PFSK-1 (cell line): ENCODE results near the gene DNAH9.

Experiments
- FOXP2 ChIP-seq: optimal IDR thresholded peaks from 2 replicates; pipeline ENCODE3; 2011; ENCODE audit warnings: borderline replicate concordance, control low read depth, inconsistent platforms; ENCODE audit not compliant: insufficient read depth; ENCODE audit errors: extremely low read length, extremely low read depth
- POLR2AphosphoS5 ChIP-seq: IDR thresholded peaks from 2 replicates; pipeline ENCODE4 v1.6.1; 2012; ENCODE audit warnings: low read depth, mild to moderate bottlenecking, control low read depth, low read length, moderate library complexity
- SIN3A ChIP-seq: IDR thresholded peaks from 2 replicates; pipeline ENCODE4 v1.6.1; 2012; ENCODE audit warnings: mild to moderate bottlenecking, low read length, moderate library complexity, borderline replicate concordance; ENCODE audit not compliant: insufficient read depth
- TAF1 ChIP-seq: IDR thresholded peaks from 2 replicates; pipeline ENCODE4 v1.6.1; 2012; ENCODE audit warnings: low read length, control low read depth, borderline replicate concordance; ENCODE audit not compliant: insufficient read depth
- TF ChIP-seq, protein P1 (sequence below), 2 experiments: IDR thresholded peaks; 2 replicates each; pipeline versions ENCODE4 v1.6.1 to v1.8.0; 2011 to 2012; ENCODE audit warnings: low read depth in 2 of 2, low read length in 2 of 2, control low read depth in 1 of 2, inconsistent platforms in 1 of 2, mild to moderate bottlenecking in 1 of 2, moderate library complexity in 1 of 2; ENCODE audit not compliant: insufficient read depth in 1 of 2

Gene DNAH9

DNA sequence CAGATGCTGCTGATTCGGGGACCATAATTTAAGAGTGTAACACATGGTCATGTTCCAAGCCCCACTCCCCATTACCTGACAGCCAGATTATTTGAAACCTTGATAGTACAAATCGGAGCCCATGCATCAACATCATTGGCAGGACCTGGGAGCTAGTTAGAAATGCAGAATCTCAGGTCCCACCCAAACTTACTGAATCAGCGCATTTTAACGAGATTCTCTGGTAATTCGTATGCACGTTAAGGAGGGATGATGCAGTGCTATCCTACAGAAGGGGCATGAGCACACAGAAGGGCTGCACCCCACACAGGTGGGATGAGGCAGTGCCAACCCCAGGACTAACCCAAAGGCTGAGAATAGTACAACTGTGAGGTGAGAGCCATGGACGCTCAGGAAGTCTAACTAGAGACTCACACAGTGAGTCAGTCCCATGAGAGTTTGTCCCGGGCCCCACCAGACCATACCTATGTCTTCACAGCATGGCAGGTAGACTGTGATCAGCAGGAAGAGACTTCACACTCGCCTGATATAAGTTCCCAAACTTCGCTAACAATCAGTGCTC, 334.1 kb downstream of the DNAH9 start:
- TF ChIP-seq FOXP2 (no peak), TAF1 (no peak), SIN3A (no peak), POLR2AphosphoS5 (no peak)
- TF ChIP-seq, protein P1, sequence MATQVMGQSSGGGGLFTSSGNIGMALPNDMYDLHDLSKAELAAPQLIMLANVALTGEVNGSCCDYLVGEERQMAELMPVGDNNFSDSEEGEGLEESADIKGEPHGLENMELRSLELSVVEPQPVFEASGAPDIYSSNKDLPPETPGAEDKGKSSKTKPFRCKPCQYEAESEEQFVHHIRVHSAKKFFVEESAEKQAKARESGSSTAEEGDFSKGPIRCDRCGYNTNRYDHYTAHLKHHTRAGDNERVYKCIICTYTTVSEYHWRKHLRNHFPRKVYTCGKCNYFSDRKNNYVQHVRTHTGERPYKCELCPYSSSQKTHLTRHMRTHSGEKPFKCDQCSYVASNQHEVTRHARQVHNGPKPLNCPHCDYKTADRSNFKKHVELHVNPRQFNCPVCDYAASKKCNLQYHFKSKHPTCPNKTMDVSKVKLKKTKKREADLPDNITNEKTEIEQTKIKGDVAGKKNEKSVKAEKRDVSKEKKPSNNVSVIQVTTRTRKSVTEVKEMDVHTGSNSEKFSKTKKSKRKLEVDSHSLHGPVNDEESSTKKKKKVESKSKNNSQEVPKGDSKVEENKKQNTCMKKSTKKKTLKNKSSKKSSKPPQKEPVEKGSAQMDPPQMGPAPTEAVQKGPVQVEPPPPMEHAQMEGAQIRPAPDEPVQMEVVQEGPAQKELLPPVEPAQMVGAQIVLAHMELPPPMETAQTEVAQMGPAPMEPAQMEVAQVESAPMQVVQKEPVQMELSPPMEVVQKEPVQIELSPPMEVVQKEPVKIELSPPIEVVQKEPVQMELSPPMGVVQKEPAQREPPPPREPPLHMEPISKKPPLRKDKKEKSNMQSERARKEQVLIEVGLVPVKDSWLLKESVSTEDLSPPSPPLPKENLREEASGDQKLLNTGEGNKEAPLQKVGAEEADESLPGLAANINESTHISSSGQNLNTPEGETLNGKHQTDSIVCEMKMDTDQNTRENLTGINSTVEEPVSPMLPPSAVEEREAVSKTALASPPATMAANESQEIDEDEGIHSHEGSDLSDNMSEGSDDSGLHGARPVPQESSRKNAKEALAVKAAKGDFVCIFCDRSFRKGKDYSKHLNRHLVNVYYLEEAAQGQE (IDR thresholded peaks at IDR 0.05; ENCODE audit: insufficient read depth in 1 of 2, low read depth in 2 of 2, low read length in 2 of 2), result no peak

- TF ChIP-seq SIN3A (no peak), TAF1 (no peak), POLR2AphosphoS5 (no peak), FOXP2 (no peak)
- TF ChIP-seq, protein P1 (IDR thresholded peaks at IDR 0.05; ENCODE audit: insufficient read depth in 1 of 2, low read depth in 2 of 2, low read length in 2 of 2), result no peak
Observed at GRCh38 chr17:11935734-11936406, 337.6 kb downstream of the DNAH9 start.

DNA sequence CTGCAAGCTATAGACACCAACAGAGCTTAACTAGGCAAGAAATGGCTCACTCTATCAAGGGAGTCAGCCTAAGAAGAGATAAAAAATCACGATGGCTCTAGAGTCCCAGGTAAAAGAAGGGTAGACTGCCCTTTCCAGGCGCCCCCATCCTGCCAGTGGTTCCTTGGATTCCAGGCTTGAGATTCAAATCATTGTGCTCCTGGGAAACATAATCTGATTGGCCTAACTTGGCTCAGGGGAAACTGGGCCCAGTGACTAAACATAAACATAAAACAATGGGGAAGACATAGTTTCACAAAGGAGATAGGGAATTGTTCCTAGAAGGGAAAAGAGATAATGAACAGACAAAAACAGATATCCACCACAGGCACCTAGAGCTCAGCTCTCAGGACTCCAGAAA, 342.6 kb downstream of the DNAH9 start:
- no peak for TF ChIP-seq POLR2AphosphoS5
- TF ChIP-seq, protein P1 (IDR thresholded peaks at IDR 0.05; ENCODE audit: insufficient read depth in 1 of 2, low read depth in 2 of 2, low read length in 2 of 2), result no peak
- TF ChIP-seq SIN3A, result no peak
- no peak for TF ChIP-seq TAF1
- TF ChIP-seq FOXP2, result no peak

GRCh38 chr17:11943759-11944347, 345.6 kb downstream of the DNAH9 start:
- TF ChIP-seq POLR2AphosphoS5 (no peak), TAF1 (no peak), FOXP2 (no peak)
- TF ChIP-seq, protein P1 (IDR thresholded peaks at IDR 0.05; ENCODE audit: insufficient read depth in 1 of 2, low read depth in 2 of 2, low read length in 2 of 2), result no peak
